Suprapubic skin (tissue), 3 donors: ENCODE measurements around the gene HADH.

Experiments used
- CTCF ChIP-seq, 2 donors: fragments of 200-600 bp in 1 of 2; fragments of 450-650 bp in 1 of 2; sonication (generic) in 1 of 2; IDR thresholded peaks; one replicate each; pipeline ENCODE4 v1.5.1; 2016 to 2019; ENCODE audit warnings: antibody characterized with exemption in 2 of 2, mild to moderate bottlenecking in 1 of 2, moderate library complexity in 1 of 2
- POLR2AphosphoS5 ChIP-seq, 3 donors: sonication (generic); formaldehyde crosslinking; IDR thresholded peaks; one replicate each; pipeline ENCODE4 v1.6.1; 2017; ENCODE audit warnings: antibody characterized with exemption in 3 of 3

GRCh38 chr4:107996949-107997788 lies 7.5 kb downstream of the HADH start:
- TF ChIP-seq CTCF (IDR thresholded peaks at IDR 0.05) (no peak), POLR2AphosphoS5 (IDR thresholded peaks at IDR 0.05) (no peak)
